IPS-20b (cell line): Measurements from ENCODE around the gene RASL10B.

ENCODE experiments used
- H3K27ac ChIP-seq: one replicate; pipeline ENCODE4 v1.5.1; 2013; ENCODE audit warnings: low read length
- H3K27me3 ChIP-seq: 2 replicates; pipeline ENCODE4 v1.6.1; 2013; ENCODE audit warnings: mild to moderate bottlenecking, low read length, inconsistent platforms; ENCODE audit not compliant: insufficient read depth
- H3K36me3 ChIP-seq: 2 replicates; pipeline ENCODE4 v1.6.1; 2013; ENCODE audit warnings: low read depth, mild to moderate bottlenecking, inconsistent platforms, low read length, moderate library complexity; ENCODE audit not compliant: insufficient read depth
- H3K4me1 ChIP-seq: 2 replicates; pipeline ENCODE4 v1.6.1; 2013; ENCODE audit warnings: mild to moderate bottlenecking, control low read depth, inconsistent platforms, low read length, moderate library complexity; ENCODE audit not compliant: insufficient read depth
- H3K4me3 ChIP-seq: 2 replicates; pipeline ENCODE4 v1.5.1; 2013; ENCODE audit warnings: mild to moderate bottlenecking, low read length, inconsistent platforms
- H3K9ac ChIP-seq: 2 replicates; pipeline ENCODE4 v1.6.1; 2013; ENCODE audit warnings: low read depth, mild to moderate bottlenecking, inconsistent platforms, low read length, moderate library complexity
- H3K9me3 ChIP-seq: 2 replicates; pipeline ENCODE4 v1.6.1; 2013; ENCODE audit warnings: mild to moderate bottlenecking, low read depth, low read length, inconsistent platforms; ENCODE audit not compliant: insufficient read depth

The RASL10B gene

DNA sequence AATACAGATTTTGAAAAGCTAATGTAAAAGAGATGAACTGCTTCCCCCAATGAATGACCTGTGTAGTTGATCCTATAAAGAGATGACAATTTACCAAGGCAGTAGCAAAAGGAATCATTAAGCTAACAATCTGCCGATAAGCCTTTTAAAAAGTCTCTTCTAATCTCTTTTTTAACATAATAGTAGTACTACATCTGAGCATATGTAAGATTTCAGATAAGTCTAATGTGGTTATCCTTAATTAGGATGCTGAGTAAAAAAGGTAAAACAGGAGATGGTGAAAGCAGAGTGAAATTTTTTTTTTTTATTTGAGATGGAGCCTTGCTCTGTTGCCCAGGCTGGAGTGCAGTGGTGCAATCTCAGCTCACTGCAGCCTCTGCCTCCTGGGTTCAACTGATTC, 26.2 kb upstream of the RASL10B start:
- no peak overlapping the region for H3K27ac ChIP-seq
- peaks cover 17% of the 10 kb centered on the region for H3K36me3 ChIP-seq
- H3K4me3 ChIP-seq = no peak overlapping the region
- H3K9ac ChIP-seq = no peak overlapping the region
- H3K27me3 ChIP-seq = no peaks in the 10 kb centered on the region
- no peaks in the 10 kb centered on the region for H3K9me3 ChIP-seq
- no peaks in the 10 kb centered on the region for H3K4me1 ChIP-seq

DNA sequence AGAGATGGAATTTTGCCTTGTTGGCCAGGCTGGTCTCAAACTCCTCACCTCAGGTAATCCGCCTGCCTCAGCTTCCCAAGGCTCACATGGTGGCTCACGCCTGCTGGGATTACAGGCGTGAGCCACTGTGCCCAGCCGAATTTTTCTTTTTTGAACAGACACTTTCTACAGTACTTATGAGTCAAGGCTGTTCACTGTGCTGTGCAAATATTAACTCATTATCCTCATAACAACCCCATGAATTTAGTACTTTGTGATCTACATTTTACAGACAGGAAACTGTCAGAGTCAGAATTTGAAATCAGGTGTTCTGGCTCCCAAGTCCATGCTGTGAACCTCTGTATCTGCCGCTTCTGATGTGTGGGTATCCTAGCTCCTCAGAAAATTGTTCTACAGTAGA, 25.7 kb upstream of the RASL10B start:
- H3K4me1 ChIP-seq = no peaks in the 10 kb centered on the region
- H3K36me3 ChIP-seq = peaks cover 21% of the 10 kb centered on the region
- H3K9me3 ChIP-seq = no peaks in the 10 kb centered on the region
- no peak overlapping the region for H3K9ac ChIP-seq
- no peak overlapping the region for H3K27ac ChIP-seq
- no peak overlapping the region for H3K4me3 ChIP-seq
- no peaks in the 10 kb centered on the region for H3K27me3 ChIP-seq

DNA sequence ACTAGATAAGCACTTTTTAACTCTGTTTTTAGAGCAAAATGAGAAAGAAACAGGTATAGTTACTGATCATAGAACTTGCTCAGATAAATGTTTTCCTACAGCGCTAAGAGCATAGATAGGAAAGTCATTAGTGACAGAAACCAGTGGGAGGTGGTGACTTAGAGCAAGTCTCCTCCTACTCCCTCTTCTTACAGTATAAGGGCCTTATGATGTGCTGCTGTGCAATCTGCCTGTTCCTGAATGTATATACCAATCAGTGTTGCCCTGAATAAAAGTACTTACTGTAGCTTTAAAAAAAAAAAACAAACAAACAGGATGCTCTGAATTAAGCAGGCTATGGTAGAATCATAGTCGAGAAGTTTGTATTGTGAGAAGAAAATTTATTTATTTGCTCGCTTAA, 23.3 kb upstream of the RASL10B start:
- Histone ChIP-seq H3K27ac (no peak overlapping the region), H3K36me3 (peaks cover 35% of the 10 kb centered on the region), H3K27me3 (no peaks in the 10 kb centered on the region), H3K4me3 (no peak overlapping the region), H3K4me1 (no peaks in the 10 kb centered on the region), H3K9me3 (no peaks in the 10 kb centered on the region), H3K9ac (no peak overlapping the region)

DNA sequence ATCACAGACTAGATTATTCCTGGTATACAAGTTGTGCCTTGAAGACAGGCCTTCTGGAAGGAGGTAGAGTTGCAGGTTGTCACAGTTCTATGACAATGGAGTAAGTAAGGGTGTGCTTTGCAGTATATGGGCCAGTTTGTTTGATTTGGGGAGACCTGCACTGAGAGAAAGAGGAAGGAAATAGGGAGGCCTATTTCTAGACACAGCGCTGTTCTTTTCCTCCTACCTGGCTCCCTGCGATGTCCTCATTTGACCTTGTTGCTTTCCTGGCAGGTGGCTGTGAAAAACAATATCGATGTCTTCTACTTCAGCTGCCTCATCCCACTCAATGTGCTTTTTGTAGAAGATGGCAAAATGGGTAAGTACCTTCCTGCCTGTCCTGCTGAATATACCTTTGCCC, 22.5 kb upstream of the RASL10B start:
- H3K27ac ChIP-seq = no peak overlapping the region
- no peaks in the 10 kb centered on the region for H3K4me1 ChIP-seq
- H3K27me3 ChIP-seq = no peaks in the 10 kb centered on the region
- H3K9me3 ChIP-seq = no peaks in the 10 kb centered on the region
- H3K4me3 ChIP-seq = no peak overlapping the region
- H3K9ac ChIP-seq = no peak overlapping the region
- peaks cover 43% of the 10 kb centered on the region for H3K36me3 ChIP-seq

DNA sequence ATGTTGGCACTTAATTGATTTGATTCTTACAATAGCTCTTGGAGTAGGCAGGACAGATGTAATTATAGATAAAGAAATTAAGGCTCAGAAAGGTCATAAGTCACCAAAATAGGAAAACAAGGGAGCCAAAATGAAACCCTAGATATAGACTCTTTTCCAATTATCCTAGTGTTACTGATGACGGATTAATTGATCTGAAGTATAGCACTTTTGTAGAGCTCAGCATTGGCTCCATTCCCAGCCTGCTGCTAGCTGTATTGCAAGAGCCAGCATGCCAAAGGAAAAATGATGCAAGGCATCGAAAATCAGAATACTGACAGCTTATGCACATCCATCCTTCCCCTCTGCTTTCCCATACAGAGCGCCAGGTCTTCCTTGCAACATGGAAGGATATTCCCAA, 21.6 kb upstream of the RASL10B start:
- H3K9ac ChIP-seq = no peak overlapping the region
- no peaks in the 10 kb centered on the region for H3K9me3 ChIP-seq
- no peaks in the 10 kb centered on the region for H3K4me1 ChIP-seq
- H3K4me3 ChIP-seq = no peak overlapping the region
- no peak overlapping the region for H3K27ac ChIP-seq
- H3K36me3 ChIP-seq = peaks cover 43% of the 10 kb centered on the region
- H3K27me3 ChIP-seq = no peaks in the 10 kb centered on the region

DNA sequence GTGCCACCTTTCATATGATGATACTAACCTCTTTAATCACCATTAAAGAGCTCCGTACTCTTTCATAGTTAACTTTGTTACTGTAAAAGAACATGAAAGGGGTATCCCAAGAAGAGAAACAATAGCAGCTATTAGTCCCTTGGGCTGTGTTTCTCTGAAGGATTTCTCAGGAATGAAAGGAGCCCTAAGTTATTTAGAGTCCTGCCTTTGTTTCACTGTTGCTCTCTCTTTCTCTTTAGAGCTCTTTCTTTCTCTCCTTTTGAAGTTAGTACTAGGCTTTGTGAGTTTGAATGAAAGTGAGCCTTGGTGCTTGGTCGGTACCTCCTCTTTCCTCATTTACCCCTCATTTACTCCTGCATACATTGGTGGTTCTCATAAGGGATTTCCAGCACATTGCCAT, 20.5 kb upstream of the RASL10B start:
- Histone ChIP-seq H3K27me3 (no peaks in the 10 kb centered on the region), H3K27ac (no peak overlapping the region), H3K4me3 (no peak overlapping the region), H3K9ac (no peak overlapping the region), H3K9me3 (no peaks in the 10 kb centered on the region), H3K36me3 (peaks cover 43% of the 10 kb centered on the region), H3K4me1 (no peaks in the 10 kb centered on the region)

DNA sequence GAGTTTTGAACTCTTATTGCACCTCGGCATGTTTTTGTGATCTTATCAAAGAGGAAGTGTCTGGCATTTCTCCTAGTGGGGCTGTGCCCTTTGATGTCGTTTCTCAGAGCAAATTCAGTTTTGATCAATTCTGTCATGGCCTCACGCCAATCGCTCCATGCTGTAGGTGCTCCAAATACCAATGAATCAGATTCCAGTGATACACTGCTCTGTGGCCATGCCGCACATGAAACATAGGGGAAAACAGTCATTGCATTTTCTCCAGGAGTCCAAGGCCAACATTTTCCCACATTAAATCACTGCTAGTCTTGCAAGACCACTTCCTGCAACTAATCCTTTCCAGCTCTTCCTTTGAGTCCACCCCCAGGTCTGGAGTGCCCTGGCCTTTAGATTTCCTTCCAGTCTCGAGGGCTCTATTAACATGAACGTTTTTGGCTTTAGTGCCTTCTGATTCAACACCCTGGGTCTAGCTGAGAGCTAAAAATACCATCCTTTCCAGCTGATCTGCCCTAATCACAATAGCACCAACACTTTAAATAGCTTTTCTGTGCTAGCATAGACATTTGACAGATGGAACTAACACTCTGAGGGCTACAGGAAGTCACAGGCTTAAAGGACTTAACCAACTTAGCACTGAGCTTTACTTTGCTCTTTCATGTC, 18.2 kb upstream of the RASL10B start:
- no peak overlapping the region for H3K4me3 ChIP-seq
- peaks cover 62% of the 10 kb centered on the region for H3K36me3 ChIP-seq
- H3K4me1 ChIP-seq = no peaks in the 10 kb centered on the region
- no peak overlapping the region for H3K9ac ChIP-seq
- no peaks in the 10 kb centered on the region for H3K9me3 ChIP-seq
- H3K27me3 ChIP-seq = no peaks in the 10 kb centered on the region
- H3K27ac ChIP-seq = no peak overlapping the region

DNA sequence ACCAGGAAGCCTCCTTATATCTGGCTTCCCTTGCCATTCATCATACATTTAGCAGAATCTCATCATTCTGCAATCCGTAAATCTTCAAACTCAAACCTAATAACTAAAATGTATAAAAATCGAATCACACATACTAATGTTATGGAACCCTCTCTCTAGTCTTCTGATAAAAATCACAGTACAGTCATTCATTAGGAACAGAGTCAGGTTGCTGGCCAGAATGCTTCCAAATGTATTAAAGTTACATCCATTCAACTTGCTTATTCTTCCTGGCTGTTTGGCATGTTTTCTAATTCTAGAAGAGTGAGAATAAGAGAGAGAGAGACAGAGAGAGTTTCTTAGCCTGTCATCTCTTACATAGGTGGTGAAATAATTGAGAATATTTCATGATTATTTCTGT, 16.5 kb upstream of the RASL10B start:
- no peaks in the 10 kb centered on the region for H3K27me3 ChIP-seq
- no peaks in the 10 kb centered on the region for H3K4me1 ChIP-seq
- H3K36me3 ChIP-seq = peaks cover 62% of the 10 kb centered on the region
- no peaks in the 10 kb centered on the region for H3K9me3 ChIP-seq
- H3K9ac ChIP-seq = no peak overlapping the region
- H3K4me3 ChIP-seq = no peak overlapping the region
- H3K27ac ChIP-seq = no peak overlapping the region

DNA sequence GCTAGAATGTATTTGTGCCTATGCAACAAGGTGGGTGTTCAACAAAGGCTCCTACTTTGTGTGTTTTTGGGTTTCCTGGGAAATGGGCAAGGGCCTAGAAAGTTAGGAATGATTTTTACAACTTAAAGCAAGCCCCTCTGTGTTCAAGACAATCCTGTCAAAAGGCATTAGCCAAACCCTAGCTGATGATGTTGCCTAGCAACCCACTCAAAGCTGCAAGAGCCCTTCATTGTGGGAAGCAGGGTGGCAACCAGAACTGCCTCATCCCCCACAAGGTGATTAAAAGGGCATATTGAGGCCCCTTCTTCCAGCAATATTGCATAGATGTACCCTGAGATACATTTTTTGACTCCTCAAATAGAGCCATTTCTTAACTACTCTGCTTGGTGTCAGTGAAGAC, 16.0 kb upstream of the RASL10B start:
- Histone ChIP-seq H3K36me3 (peaks cover 58% of the 10 kb centered on the region), H3K27me3 (no peaks in the 10 kb centered on the region), H3K4me3 (no peak overlapping the region), H3K27ac (no peak overlapping the region), H3K4me1 (no peaks in the 10 kb centered on the region), H3K9me3 (no peaks in the 10 kb centered on the region), H3K9ac (no peak overlapping the region)

DNA sequence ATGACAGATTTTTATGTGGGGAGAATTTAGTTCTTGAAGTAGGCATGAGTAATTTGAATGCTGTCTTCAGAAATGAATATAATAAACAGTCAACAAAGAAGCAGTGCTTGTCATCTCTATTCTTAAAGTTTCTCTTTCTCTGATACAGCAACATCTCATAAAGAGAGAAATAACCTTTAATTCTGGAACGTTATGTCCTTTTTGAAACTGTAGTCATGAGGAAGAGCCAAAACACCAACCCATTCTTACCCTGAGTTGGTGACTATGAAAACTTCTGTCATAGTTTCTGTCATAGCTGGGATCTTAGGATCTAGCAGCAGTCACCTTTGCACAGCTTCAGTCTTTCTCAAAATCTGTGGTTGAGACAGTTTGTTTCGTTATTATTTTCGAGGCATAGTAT, 15.3 kb upstream of the RASL10B start:
- Histone ChIP-seq H3K36me3 (peaks cover 50% of the 10 kb centered on the region), H3K9ac (no peak overlapping the region), H3K27ac (no peak overlapping the region), H3K27me3 (no peaks in the 10 kb centered on the region), H3K9me3 (no peaks in the 10 kb centered on the region), H3K4me1 (no peaks in the 10 kb centered on the region), H3K4me3 (no peak overlapping the region)

DNA sequence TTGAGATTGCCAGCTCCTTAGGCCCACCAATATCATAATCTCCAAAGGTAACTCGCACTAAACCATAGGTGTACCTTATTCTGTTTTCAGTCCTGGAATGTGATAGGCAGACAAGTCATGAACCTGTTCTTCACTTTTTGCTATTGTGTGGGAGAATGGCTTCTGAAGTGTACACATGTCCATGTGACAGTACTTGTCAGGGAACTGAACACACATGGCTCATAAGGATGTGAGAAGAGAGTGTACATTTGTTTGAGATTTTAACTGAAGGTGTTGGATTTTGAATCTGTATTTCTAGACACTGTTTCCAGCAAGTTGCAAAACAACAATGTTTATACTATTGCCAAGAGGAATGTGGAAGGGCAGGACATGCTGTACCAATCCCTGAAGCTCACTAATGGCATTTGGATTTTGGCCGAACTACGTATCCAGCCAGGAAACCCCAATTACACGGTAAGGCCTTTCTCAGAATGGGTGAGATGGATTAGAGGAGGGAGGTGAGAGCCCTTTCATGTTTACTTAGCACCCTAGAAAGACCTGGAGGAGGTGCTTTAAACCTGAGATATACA, 14.5 kb upstream of the RASL10B start:
- no peaks in the 10 kb centered on the region for H3K4me1 ChIP-seq
- peaks cover 52% of the 10 kb centered on the region for H3K36me3 ChIP-seq
- no peak overlapping the region for H3K9ac ChIP-seq
- H3K27ac ChIP-seq = no peak overlapping the region
- H3K9me3 ChIP-seq = no peaks in the 10 kb centered on the region
- H3K4me3 ChIP-seq = no peak overlapping the region
- H3K27me3 ChIP-seq = no peaks in the 10 kb centered on the region

DNA sequence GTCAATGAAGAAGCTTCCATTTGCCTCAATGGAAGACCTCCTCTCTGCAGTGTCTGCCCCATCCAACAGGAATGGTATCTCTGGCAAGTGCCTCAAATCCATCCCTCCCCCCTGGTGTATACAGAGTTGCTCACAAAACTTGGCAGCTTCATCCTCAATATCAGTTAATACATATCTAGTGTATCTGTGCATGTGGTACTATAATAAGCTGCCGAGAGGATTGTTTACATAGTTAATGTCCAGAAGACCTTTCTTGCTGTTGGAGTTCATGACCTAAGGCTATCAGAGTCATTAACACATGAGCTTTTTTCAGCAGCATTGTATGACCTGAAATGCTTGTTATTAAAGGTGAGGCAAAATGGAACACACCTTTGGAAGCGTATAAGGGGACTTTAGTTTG, 14.0 kb upstream of the RASL10B start:
- Histone ChIP-seq H3K27ac (no peak overlapping the region), H3K9me3 (no peaks in the 10 kb centered on the region), H3K4me3 (no peak overlapping the region), H3K36me3 (peaks cover 56% of the 10 kb centered on the region), H3K9ac (no peak overlapping the region), H3K27me3 (no peaks in the 10 kb centered on the region), H3K4me1 (no peaks in the 10 kb centered on the region)
